Measurements from ENCODE around the gene TSGA10IP. TPM values are rescaled to one million over a fixed set of nuclear protein-coding genes. Genes with fewer than 3 reads are reported as not detected.

The TSGA10IP gene
- total and polyA plus RNA-seq, 10 of the 15 experiments (the other 5 are each of a cell fraction or from before 2014, with no cell fraction given): not detected

DNA sequence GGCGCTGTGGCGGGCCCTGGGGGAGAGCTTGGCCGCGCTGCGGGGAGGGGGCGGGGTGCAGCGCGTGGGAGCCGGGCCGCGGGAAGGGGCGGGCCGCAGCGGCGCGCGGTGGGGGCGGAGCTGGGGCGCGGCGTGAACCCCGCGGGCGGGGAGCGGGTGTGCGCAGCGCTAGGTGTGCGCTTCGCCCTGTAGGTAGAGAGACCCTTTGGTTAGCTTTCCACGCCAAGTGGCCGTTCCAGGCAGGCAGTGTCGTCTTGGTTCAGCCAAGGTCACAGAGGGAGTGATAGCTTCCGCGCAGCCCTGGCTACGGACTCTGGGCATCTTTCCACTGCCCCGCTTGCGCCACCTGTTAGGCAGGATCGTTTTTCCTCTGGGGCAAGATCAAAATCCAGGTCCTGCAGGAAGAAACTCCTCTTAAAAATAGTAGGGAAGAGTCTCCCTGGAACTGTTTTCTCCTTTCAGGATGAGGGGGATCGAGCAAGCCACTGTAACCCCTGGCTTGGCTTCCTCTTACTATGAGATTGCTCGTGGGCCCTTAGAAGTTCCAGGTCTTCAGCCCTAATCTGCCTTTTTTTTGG is 57.5 kb downstream of the TSGA10IP start (continued):
- TF ChIP-seq, protein P1, sequence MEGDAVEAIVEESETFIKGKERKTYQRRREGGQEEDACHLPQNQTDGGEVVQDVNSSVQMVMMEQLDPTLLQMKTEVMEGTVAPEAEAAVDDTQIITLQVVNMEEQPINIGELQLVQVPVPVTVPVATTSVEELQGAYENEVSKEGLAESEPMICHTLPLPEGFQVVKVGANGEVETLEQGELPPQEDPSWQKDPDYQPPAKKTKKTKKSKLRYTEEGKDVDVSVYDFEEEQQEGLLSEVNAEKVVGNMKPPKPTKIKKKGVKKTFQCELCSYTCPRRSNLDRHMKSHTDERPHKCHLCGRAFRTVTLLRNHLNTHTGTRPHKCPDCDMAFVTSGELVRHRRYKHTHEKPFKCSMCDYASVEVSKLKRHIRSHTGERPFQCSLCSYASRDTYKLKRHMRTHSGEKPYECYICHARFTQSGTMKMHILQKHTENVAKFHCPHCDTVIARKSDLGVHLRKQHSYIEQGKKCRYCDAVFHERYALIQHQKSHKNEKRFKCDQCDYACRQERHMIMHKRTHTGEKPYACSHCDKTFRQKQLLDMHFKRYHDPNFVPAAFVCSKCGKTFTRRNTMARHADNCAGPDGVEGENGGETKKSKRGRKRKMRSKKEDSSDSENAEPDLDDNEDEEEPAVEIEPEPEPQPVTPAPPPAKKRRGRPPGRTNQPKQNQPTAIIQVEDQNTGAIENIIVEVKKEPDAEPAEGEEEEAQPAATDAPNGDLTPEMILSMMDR (IDR thresholded peaks at IDR 0.05 in 2 of 3, conservative IDR thresholded peaks at IDR 0.05 in 1 of 3; ENCODE audit: control insufficient read depth in 2 of 3, extremely low read depth in 1 of 3, insufficient read depth in 1 of 3, low read depth in 3 of 3, low read length in 3 of 3): peak in 1 of 3 experiments; percentile 14; a peak in 1 of 6 replicates
- TF ChIP-seq CREM (IDR thresholded peaks at IDR 0.05; ENCODE audit: low read depth) (no peak), ETV6 (conservative IDR thresholded peaks at IDR 0.05 in 1 of 2, IDR thresholded peaks at IDR 0.05 in 1 of 2; ENCODE audit: borderline replicate concordance in 1 of 2, low read depth in 1 of 2) (no peak), SUZ12 (IDR thresholded peaks at IDR 0.05; ENCODE audit: unreplicated experiment) (no peak), EED (IDR thresholded peaks at IDR 0.05; ENCODE audit: low read depth) (no peak), NR2F1 (conservative IDR thresholded peaks at IDR 0.05) (0 out of 2 replicates have a peak, but pooled peaks have one; percentile 3), SMC3 (IDR thresholded peaks at IDR 0.05; ENCODE audit: borderline replicate concordance, low read length) (no peak), RB1 (IDR thresholded peaks at IDR 0.05; ENCODE audit: borderline replicate concordance) (no peak), SREBF2 (IDR thresholded peaks at IDR 0.05; ENCODE audit: low read length) (no peak)
- TF ChIP-seq, protein P2, sequence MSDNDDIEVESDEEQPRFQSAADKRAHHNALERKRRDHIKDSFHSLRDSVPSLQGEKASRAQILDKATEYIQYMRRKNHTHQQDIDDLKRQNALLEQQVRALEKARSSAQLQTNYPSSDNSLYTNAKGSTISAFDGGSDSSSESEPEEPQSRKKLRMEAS (IDR thresholded peaks at IDR 0.05; ENCODE audit: low read depth, low read length): 0 out of 2 replicates have a peak, but pooled peaks have one; percentile 9
